Right lobe of liver (tissue), 6 donors: Measurements from ENCODE around the gene FOS. TPM values are rescaled to one million over a fixed set of nuclear protein-coding genes. Genes with fewer than 3 reads are reported as not detected.

Source experiments
- ATAC-seq, 4 donors: fragments of 200-7000 bp; cut with Tn5 transposase; one replicate each; pipeline ENCODE4 v1.9.1; 2020; ENCODE audit warnings: mild to moderate bottlenecking in 4 of 4, moderate library complexity in 4 of 4
- DNase-seq, 3 donors: peaks; one replicate each; pipeline ENCODE4 v3.0.0-alpha.2; 2020
- H3K27ac ChIP-seq, 3 donors: fragments of 200-600 bp; one replicate each; pipeline ENCODE4 v1.8.0; 2022
- H3K27me3 ChIP-seq, 2 donors: fragments of 200-600 bp; one replicate each; pipeline ENCODE4 v1.8.0; 2022
- H3K36me3 ChIP-seq, 4 donors: fragments of 200-600 bp; sonication (generic) in 1 of 4; one replicate each; pipeline versions ENCODE4 v1.5.1 to v1.8.0; 2017 to 2022; ENCODE audit warnings: control low read depth in 1 of 4
- H3K4me1 ChIP-seq, 4 donors: fragments of 200-600 bp; sonication (generic) in 1 of 4; one replicate each; pipeline versions ENCODE4 v1.5.1 to v1.8.0; 2017 to 2022; ENCODE audit warnings: control low read depth in 1 of 4
- H3K4me3 ChIP-seq, 3 donors: fragments of 200-600 bp; one replicate each; pipeline ENCODE4 v1.8.0; 2022
- H3K9me3 ChIP-seq, 4 donors: fragments of 200-600 bp; sonication (generic) in 1 of 4; one replicate each; pipeline versions ENCODE4 v1.5.1 to v1.8.0; 2017 to 2022; ENCODE audit warnings: control low read depth in 1 of 4
- CTCF ChIP-seq, 4 donors: fragments of 200-600 bp in 3 of 4; fragments of 450-650 bp in 1 of 4; IDR thresholded peaks; one replicate each; pipeline versions ENCODE4 v1.5.1 to v1.8.0; 2016 to 2022; ENCODE audit warnings: antibody characterized with exemption in 4 of 4, mild to moderate bottlenecking in 2 of 4
- POLR2A ChIP-seq: fragments of 450-650 bp; IDR thresholded peaks from one replicate; pipeline ENCODE4 v1.6.1; 2017; ENCODE audit warnings: antibody characterized with exemption, mild to moderate bottlenecking
- WGBS: methylation state at CpG from one replicate; pipeline ENCODE4 v1.1.6; 2018; ENCODE audit warnings: low coverage, low lambda C conversion rate; ENCODE audit not compliant: insufficient coverage; ENCODE audit errors: missing lambda C conversion rate; 5-methylcytosine and 5-hydroxymethylcytosine counted together
- intact Hi-C, 2 donors: fragments of 100-400 bp; cut with DNase I; formaldehyde crosslinking; loops; one replicate each; pipeline versions ENCODE4 v1.11.2 to v1.14.1; 2022
- total RNA-seq, 6 experiments: library from RNA; depleted of rRNA in 2 of 6; stranded (reverse); fragments of >200 nt in 2 of 6; fragmentation: NEBNext Ultra II Directional in 3 of 6; extraction: Animal tissue kit (Norgen Biotek cat#: 25700) in 3 of 6; gene quantifications; one replicate each; pipeline versions ENCODE4 v1.1.0 to v1.2.4, GENCODE V29; 2016 to 2023
- donor health status: DM: no; HTN: yes; CAD: no.
- donor health status: DM: no; HTN: no; CAD: no.
- donor health status: DM: no; HTN: no; CAD: no.
- donor health status: DM: no; HTN: yes; CAD: no.
- donor health status: DM: no; HTN: yes; CAD: no.

The FOS gene
- total RNA-seq, 6 experiments from 2014 or later, result 9.9 to 151 (median 49.5) TPM

GRCh38 chr14:75259510-75259855 is 19.1 kb upstream of the FOS start:
- peaks cover 0 to 26% (median 13%) of the 10 kb centered on the region in 4 donors for H3K4me1 ChIP-seq
- WGBS, result 24% methylated on average over 7 of the region's 7 CpGs
- no peaks in the 10 kb centered on the region for H3K27me3 ChIP-seq
- H3K9me3 ChIP-seq, result no peaks in the 10 kb centered on the region
- peak overlapping the region; percentile 21 to 52 (median 24) for H3K4me3 ChIP-seq
- intact Hi-C loops, result no loop called here
- DNase-seq (no peak), ATAC-seq (no peak)
- peak overlapping the region; percentile 90 to 98 (median 98) for H3K27ac ChIP-seq
- TF ChIP-seq POLR2A, result no peak
- TF ChIP-seq CTCF (IDR thresholded peaks at IDR 0.05), result peak in 3 of 4 donors; percentile 5 to 12 (median 10)
- H3K36me3 ChIP-seq, result no peaks in the 10 kb centered on the region

DNA sequence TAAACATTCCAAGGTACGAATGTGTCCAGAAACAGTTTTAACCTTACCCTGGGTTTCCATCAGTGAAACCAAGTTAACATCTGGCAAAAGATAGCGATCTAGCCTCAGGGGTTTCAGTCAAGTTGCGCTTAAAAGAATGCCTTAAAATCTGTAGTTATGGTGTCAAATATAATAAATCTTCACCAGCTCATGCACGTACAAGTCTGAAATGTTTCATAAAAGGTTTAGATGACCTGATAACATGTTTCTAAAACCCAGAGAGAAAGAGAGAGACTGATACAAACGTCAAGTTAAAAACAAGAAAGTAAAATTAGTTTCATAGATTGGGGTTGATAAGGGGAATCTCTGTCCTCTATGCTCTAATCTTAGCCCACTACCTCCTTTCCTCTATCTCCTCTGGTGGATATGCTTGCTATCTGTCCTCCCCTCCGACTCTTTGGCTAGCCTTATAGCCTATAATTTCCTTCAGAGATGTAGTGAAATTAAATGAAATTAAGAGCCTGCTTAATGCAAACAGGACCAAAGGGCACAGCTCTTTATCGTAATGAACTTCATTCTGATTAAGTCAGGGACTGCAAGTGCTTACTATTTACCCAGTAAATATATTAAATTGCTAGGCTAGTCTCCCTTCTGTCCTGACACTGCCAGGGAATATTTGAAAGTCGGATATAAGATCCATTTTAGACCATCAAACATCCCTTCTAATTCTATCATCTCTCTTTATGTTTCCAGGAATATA is 18.4 kb upstream of the FOS start:
- intact Hi-C loops, result no loop called here
- no peak for DNase-seq
- no peak overlapping the region for H3K4me3 ChIP-seq

DNA sequence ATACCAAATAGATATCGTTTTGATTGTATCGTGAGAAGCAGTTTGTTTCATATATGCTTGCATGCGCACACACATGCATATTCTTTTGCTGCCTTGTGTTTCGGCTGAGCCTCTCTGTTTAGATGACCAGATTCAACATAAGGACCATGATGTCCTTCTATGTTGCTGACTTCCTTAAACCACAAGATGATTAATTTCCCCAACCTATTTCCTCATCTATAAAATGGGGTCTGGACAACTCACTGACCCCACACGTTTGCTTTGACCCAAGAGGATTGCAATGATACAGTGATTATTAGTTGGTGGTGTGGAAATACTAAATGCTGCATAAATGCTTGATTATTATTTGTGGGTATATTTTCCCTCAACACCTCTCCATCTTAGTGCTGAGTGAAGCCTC is 16.8 kb upstream of the FOS start:
- DNase-seq (no peak), ATAC-seq (no peak)
- H3K4me1 ChIP-seq, result peaks cover 0 to 15% (median 7%) of the 10 kb centered on the region in 4 donors
- intact Hi-C loops, result no loop called here
- TF ChIP-seq POLR2A (no peak), CTCF (IDR thresholded peaks at IDR 0.05) (no peak)
- no peak overlapping the region for H3K27ac ChIP-seq
- no peak overlapping the region for H3K4me3 ChIP-seq
- H3K27me3 ChIP-seq, result no peaks in the 10 kb centered on the region
- no peaks in the 10 kb centered on the region for H3K36me3 ChIP-seq
- WGBS, result 89% methylated on average over 5 of the region's 5 CpGs
- no peaks in the 10 kb centered on the region for H3K9me3 ChIP-seq

More for the DNA sequence above, 18.4 kb upstream of the FOS start:
- peak overlapping the region; percentile 90 to 98 (median 98) for H3K27ac ChIP-seq
- no peaks in the 10 kb centered on the region for H3K9me3 ChIP-seq
- H3K36me3 ChIP-seq, result no peaks in the 10 kb centered on the region
- WGBS, result 60% methylated on average over 8 of the region's 8 CpGs
- H3K4me1 ChIP-seq, result peaks cover 0 to 19% (median 8%) of the 10 kb centered on the region in 4 donors
- H3K27me3 ChIP-seq, result no peaks in the 10 kb centered on the region
- TF ChIP-seq POLR2A (no peak), CTCF (IDR thresholded peaks at IDR 0.05) (no peak)
- ATAC-seq, result no peak

DNA sequence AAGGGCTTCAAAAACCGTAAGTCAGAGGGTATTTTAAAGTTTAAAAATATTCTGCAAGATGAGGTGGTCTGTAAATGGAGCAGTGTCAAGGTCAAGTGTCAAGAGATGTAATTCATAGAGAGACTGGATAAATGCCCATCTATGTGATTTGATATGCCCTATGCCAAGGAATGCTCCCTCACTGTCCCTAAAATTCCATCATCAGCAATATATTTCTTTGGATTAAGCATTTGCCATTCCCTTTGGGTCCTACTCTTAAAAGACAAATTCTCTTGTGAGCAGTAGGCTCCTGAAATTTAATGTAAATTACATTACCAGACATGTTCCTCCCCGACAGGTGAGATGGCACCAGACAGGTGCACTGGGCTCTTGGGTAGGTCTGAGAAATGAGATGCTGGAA is 16.0 kb upstream of the FOS start:
- H3K4me1 ChIP-seq, result peaks cover 0 to 15% (median 6%) of the 10 kb centered on the region in 4 donors
- WGBS, result 79% methylated on average over 2 of the region's 2 CpGs
- ATAC-seq, result no peak
- H3K4me3 ChIP-seq, result no peak overlapping the region
- intact Hi-C loops, result no loop called here
- H3K27ac ChIP-seq, result no peak overlapping the region
- no peaks in the 10 kb centered on the region for H3K36me3 ChIP-seq
- no peak for DNase-seq
- H3K9me3 ChIP-seq, result no peaks in the 10 kb centered on the region
- H3K27me3 ChIP-seq, result no peaks in the 10 kb centered on the region
- TF ChIP-seq POLR2A, result no peak

DNA sequence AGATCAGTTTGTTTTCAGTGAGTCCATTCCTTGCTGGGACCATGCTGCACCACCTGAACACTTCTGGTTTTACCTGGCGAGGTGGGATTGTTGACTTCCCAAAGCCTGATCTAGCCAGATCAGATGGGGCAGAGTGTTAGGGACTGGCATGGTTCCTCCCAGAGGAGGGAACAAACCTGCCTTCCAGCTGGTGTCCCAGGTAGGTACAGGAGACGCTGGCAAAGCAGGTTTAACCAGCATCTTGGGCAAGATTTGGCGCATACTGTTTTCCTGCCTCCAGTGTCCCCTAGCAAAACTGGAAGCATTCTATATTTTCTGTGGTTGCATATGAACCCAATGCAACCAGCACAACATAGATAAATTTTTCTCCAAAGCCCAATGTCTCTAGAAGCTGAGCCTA is 14.6 kb upstream of the FOS start:
- no peak for DNase-seq
- no peak overlapping the region for H3K4me3 ChIP-seq
- H3K36me3 ChIP-seq, result no peaks in the 10 kb centered on the region
- TF ChIP-seq CTCF (IDR thresholded peaks at IDR 0.05), result no peak
- TF ChIP-seq POLR2A, result no peak
- no peak overlapping the region for H3K27ac ChIP-seq
- peaks cover 0 to 4% (median 0%) of the 10 kb centered on the region in 4 donors for H3K4me1 ChIP-seq
- no peaks in the 10 kb centered on the region for H3K27me3 ChIP-seq
- ATAC-seq, result no peak
- no peaks in the 10 kb centered on the region for H3K9me3 ChIP-seq
- intact Hi-C loops, result no loop called here
- 82% methylated on average over 2 of the region's 3 CpGs for WGBS
